H1 (cell line): ENCODE data around the gene TWNK. TPM values are rescaled to one million over a fixed set of nuclear protein-coding genes. Genes with fewer than 3 reads are reported as not detected.

Experiments used
- CHD2 ChIP-seq: IDR thresholded peaks from 2 replicates; pipeline ENCODE4 v1.6.1; 2012; ENCODE audit warnings: low read length, improper control_type of control experiment
- E2F6 ChIP-seq: IDR thresholded peaks from 2 replicates; pipeline ENCODE4 v1.6.1; 2012; ENCODE audit warnings: inconsistent platforms
- GABPA ChIP-seq: IDR thresholded peaks from 2 replicates; pipeline ENCODE4 v1.6.1; 2011; ENCODE audit warnings: mild to moderate bottlenecking, low read length, moderate library complexity, borderline replicate concordance; ENCODE audit not compliant: insufficient read depth
- KDM4A ChIP-seq: IDR thresholded peaks from one replicate; pipeline ENCODE4 v1.7.1; 2012; ENCODE audit warnings: low read depth, mild to moderate bottlenecking, moderate library complexity, low read length, inconsistent platforms; ENCODE audit not compliant: severe bottlenecking
- RNF2 ChIP-seq: fragments of 200-900, 300-1000 bp; sonication (generic); IDR thresholded peaks from 2 replicates; pipeline ENCODE4 v1.7.1; 2016; ENCODE audit warnings: borderline replicate concordance, low read depth, mild to moderate bottlenecking, antibody characterized with exemption, low read length; ENCODE audit not compliant: poor library complexity, severe bottlenecking; ENCODE audit errors: missing control alignments
- SP2 ChIP-seq: IDR thresholded peaks from 2 replicates; pipeline ENCODE4 v1.6.1; 2012; ENCODE audit warnings: mild to moderate bottlenecking, low read length, inconsistent platforms
- SUZ12 ChIP-seq: fragments of 200-600 bp; sonication (generic); IDR thresholded peaks from 2 replicates; pipeline ENCODE4 v1.6.1; 2012; ENCODE audit warnings: mild to moderate bottlenecking, inconsistent platforms, low read length, moderate library complexity, mixed read lengths
- TAF1 ChIP-seq: IDR thresholded peaks from 2 replicates; pipeline ENCODE4 v1.6.1; 2011; ENCODE audit warnings: mild to moderate bottlenecking, low read depth, low read length
- TCF12 ChIP-seq: IDR thresholded peaks from 2 replicates; pipeline ENCODE4 v1.6.1; 2011; ENCODE audit warnings: low read depth, mild to moderate bottlenecking, low read length
- polyA plus RNA-seq, 7 experiments: library from polyadenylated mRNA; depleted of rRNA in 3 of 7; stranded (reverse) in 5 of 7; unstranded in 2 of 7; fragments of >200 nt in 5 of 7; fragments of 200-250 nt in 2 of 7; gene quantifications; 1 replicate in 5 of 7; 2 replicates in 1 of 7; 4 replicates in 1 of 7; pipeline versions ENCODE4 v1.2.1 to v1.2.3, GENCODE V29; 2011 to 2013; ENCODE audit warnings: missing spikeins in 2 of 7, mixed read lengths in 2 of 7
- total RNA-seq: library from RNA; stranded (reverse); fragmentation: NEBNext Ultra II Directional; extraction: Animal tissue kit (Norgen Biotek cat#: 25700); gene quantifications from 2 replicates; pipeline ENCODE4 v1.2.1, GENCODE V29; 2021

The TWNK gene
- total and polyA plus RNA-seq, 2 of the 8 experiments (the other 6 are each of a cell fraction or from before 2014, with no cell fraction given): 15.4 to 32.5 TPM

GRCh38 chr10:101015582-101015973 lies 28.2 kb downstream of the TWNK start (continued):
- TF ChIP-seq GABPA (no peak), TAF1 (no peak), KDM4A (no peak), SP2 (no peak), SUZ12 (no peak), E2F6 (no peak), RNF2 (no peak), CHD2 (no peak), TCF12 (no peak)
- TF ChIP-seq, all 59 proteins: peak for 0
